H1 (cell line): ENCODE data around the gene TMEM238. TPM values are rescaled to one million over a fixed set of nuclear protein-coding genes. Genes with fewer than 3 reads are reported as not detected.
"Not testable (repeated sequence)": the region's sequence is repeated elsewhere in the genome, so short reads cannot be mapped to it uniquely, and the experiment has no call there.

Experiments
- CTCF ChIA-PET: fragments of 300-600 bp; sonication (Branson Sonifier 250); formaldehyde crosslinking; loops from one replicate; lab custom pipeline; 2021; ENCODE audit not compliant: partially characterized antibody; lab: Charles Lee
- POLR2A ChIA-PET: fragments of 300-600 bp; sonication (Branson Sonifier 250); formaldehyde crosslinking; loops from one replicate; lab custom pipeline; 2021; ENCODE audit warnings: inconsistent platforms; ENCODE audit not compliant: partially characterized antibody; lab: Charles Lee
- DNase-seq, 2 experiments: peaks; one replicate each; pipeline versions ENCODE4 v3.0.0 to v3.0.0-alpha.2; 2010 to 2022; ENCODE audit warnings: low spot score in 2 of 2, low read depth in 1 of 2, mixed read lengths in 1 of 2
- FAIRE-seq: peaks from 2 replicates; lab custom pipeline; 2011; peaks lifted over from hg19 to GRCh38; lab: Jason Lieb, UNC
- H2AFZ ChIP-seq: 2 replicates; pipeline ENCODE4 v1.8.1; 2012; ENCODE audit warnings: low read length, inconsistent platforms
- H2AK5ac ChIP-seq: 2 replicates; pipeline ENCODE4 v1.6.1; 2013; ENCODE audit warnings: low read depth, low read length
- H2BK120ac ChIP-seq: replicated peaks from 2 replicates; pipeline ENCODE3; 2013; ENCODE audit warnings: low read depth, low read length, inconsistent platforms
- H2BK12ac ChIP-seq: 2 replicates; pipeline ENCODE4 v1.6.1; 2013; ENCODE audit warnings: low read depth, low read length
- H2BK15ac ChIP-seq: 2 replicates; pipeline ENCODE4 v1.6.1; 2013; ENCODE audit warnings: low read length
- H2BK20ac ChIP-seq: 2 replicates; pipeline ENCODE4 v1.6.1; 2013; ENCODE audit warnings: low read length
- H2BK5ac ChIP-seq: 2 replicates; pipeline ENCODE4 v1.6.1; 2013; ENCODE audit warnings: low read depth, low read length
- H3K14ac ChIP-seq: 2 replicates; pipeline ENCODE4 v1.6.1; 2013; ENCODE audit warnings: inconsistent platforms; ENCODE audit not compliant: insufficient read length
- H3K18ac ChIP-seq: 2 replicates; pipeline ENCODE4 v1.6.1; 2013; ENCODE audit warnings: low read length; ENCODE audit errors: extremely low read depth
- H3K23ac ChIP-seq: 2 replicates; pipeline ENCODE4 v1.6.1; 2013; ENCODE audit warnings: inconsistent platforms; ENCODE audit not compliant: insufficient read length
- H3K23me2 ChIP-seq: 2 replicates; pipeline ENCODE4 v1.6.1; 2013; ENCODE audit warnings: low read depth, low read length
- H3K27ac ChIP-seq: 2 replicates; pipeline ENCODE4 v1.6.1; 2011; ENCODE audit warnings: low read depth, low read length, inconsistent platforms
- H3K27me3 ChIP-seq, 4 experiments: replicated peaks in 1 of 4; 1 replicate in 1 of 4; 2 replicates in 3 of 4; pipeline versions ENCODE4 v1.6.1 to v1.8.1; 2011 to 2013; ENCODE audit warnings: low read length in 3 of 4, mild to moderate bottlenecking in 3 of 4, inconsistent platforms in 2 of 4, mixed read lengths in 2 of 4, moderate library complexity in 1 of 4; ENCODE audit not compliant: control insufficient read depth in 3 of 4, insufficient read depth in 3 of 4; ENCODE audit errors: extremely low read depth in 1 of 4
- H3K36me3 ChIP-seq, 4 experiments: 2 replicates each; pipeline versions ENCODE4 v1.6.1 to v1.8.1; 2011 to 2013; ENCODE audit warnings: mild to moderate bottlenecking in 4 of 4, low read length in 3 of 4, moderate library complexity in 2 of 4, control low read depth in 1 of 4, inconsistent platforms in 1 of 4; ENCODE audit not compliant: insufficient read depth in 4 of 4, control insufficient read depth in 2 of 4
- H3K4ac ChIP-seq: replicated peaks from 2 replicates; pipeline ENCODE3; 2013; ENCODE audit warnings: low read length, low read depth, mixed read lengths, inconsistent platforms; ENCODE audit not compliant: insufficient read length
- H3K4me1 ChIP-seq, 4 experiments: replicated peaks in 1 of 4; 1 replicate in 1 of 4; 2 replicates in 3 of 4; pipeline versions ENCODE4 v1.6.1 to v1.8.1; 2011 to 2013; ENCODE audit warnings: low read length in 3 of 4, inconsistent platforms in 2 of 4, mixed read lengths in 1 of 4; ENCODE audit not compliant: insufficient read depth in 4 of 4, control insufficient read depth in 3 of 4
- H3K4me2 ChIP-seq, 2 experiments: 2 replicates each; pipeline versions ENCODE4 v1.6.1 to v1.8.1; 2011 to 2013; ENCODE audit warnings: low read depth in 2 of 2, low read length in 2 of 2, control low read depth in 1 of 2, inconsistent platforms in 1 of 2, mild to moderate bottlenecking in 1 of 2; ENCODE audit not compliant: insufficient read depth in 1 of 2
- H3K4me3 ChIP-seq, 4 experiments: fragments of 200-600, 300-600 bp in 1 of 4; sonication (generic), shearing (Covaris generic), sonication (Bioruptor Twin) in 1 of 4; 2 replicates each; pipeline versions ENCODE4 v1.5.1 to v1.8.1; 2011 to 2016; ENCODE audit warnings: low read length in 4 of 4, low read depth in 3 of 4, control low read depth in 2 of 4, inconsistent platforms in 2 of 4, mild to moderate bottlenecking in 2 of 4, mixed read lengths in 1 of 4, moderate library complexity in 1 of 4; ENCODE audit not compliant: insufficient read depth in 2 of 4; ENCODE audit errors: extremely low read depth in 1 of 4
- H3K56ac ChIP-seq: replicated peaks from 2 replicates; pipeline ENCODE3; 2013; ENCODE audit warnings: low read depth, mild to moderate bottlenecking, mixed read lengths, low read length, inconsistent platforms; ENCODE audit not compliant: insufficient read length
- H3K79me1 ChIP-seq: 2 replicates; pipeline ENCODE4 v1.6.1; 2013; ENCODE audit warnings: low read depth, low read length, control low read depth
- H3K79me2 ChIP-seq, 2 experiments: 2 replicates each; pipeline versions ENCODE4 v1.6.1 to v1.8.1; 2012 to 2013; ENCODE audit warnings: low read length in 2 of 2, mild to moderate bottlenecking in 2 of 2, inconsistent platforms in 1 of 2; ENCODE audit not compliant: insufficient read depth in 2 of 2, control insufficient read depth in 1 of 2
- H3K9ac ChIP-seq, 4 experiments: replicated peaks in 1 of 4; 1 replicate in 1 of 4; 2 replicates in 3 of 4; pipeline versions ENCODE4 v1.6.1 to v1.8.1; 2011 to 2013; ENCODE audit warnings: low read depth in 3 of 4, low read length in 3 of 4, control low read depth in 2 of 4, mild to moderate bottlenecking in 2 of 4, moderate library complexity in 2 of 4, inconsistent platforms in 1 of 4; ENCODE audit errors: extremely low read depth in 1 of 4
- H3K9me3 ChIP-seq, 2 experiments: 2 replicates each; pipeline versions ENCODE4 v1.6.1 to v1.8.1; 2012 to 2013; ENCODE audit warnings: mild to moderate bottlenecking in 2 of 2, moderate library complexity in 2 of 2, control low read depth in 1 of 2, inconsistent platforms in 1 of 2, low read depth in 1 of 2, low read length in 1 of 2, mixed read lengths in 1 of 2; ENCODE audit not compliant: insufficient read depth in 2 of 2
- H4K20me1 ChIP-seq, 2 experiments: replicated peaks in 1 of 2; 2 replicates each; pipeline versions ENCODE3 to v1.8.1; 2011 to 2013; ENCODE audit warnings: inconsistent platforms in 2 of 2, low read length in 2 of 2, mild to moderate bottlenecking in 1 of 2; ENCODE audit not compliant: insufficient read depth in 2 of 2, control insufficient read depth in 1 of 2
- H4K5ac ChIP-seq: 2 replicates; pipeline ENCODE4 v1.6.1; 2013; ENCODE audit warnings: low read length, low read depth, mixed read lengths, inconsistent platforms; ENCODE audit not compliant: insufficient read length
- H4K8ac ChIP-seq: 2 replicates; pipeline ENCODE4 v1.8.0; 2013; ENCODE audit warnings: mild to moderate bottlenecking, moderate library complexity, low read length, inconsistent platforms; ENCODE audit not compliant: insufficient read depth; ENCODE audit errors: extremely low read depth
- H4K91ac ChIP-seq: replicated peaks from 2 replicates; pipeline ENCODE3; 2013; ENCODE audit warnings: low read length, mixed read lengths, inconsistent platforms; ENCODE audit not compliant: insufficient read length
- PHF8 ChIP-seq: fragments of 200-600 bp; sonication (generic); conservative IDR thresholded peaks from 2 replicates; pipeline ENCODE4 v1.7.1; 2012; ENCODE audit warnings: low read depth, mild to moderate bottlenecking, inconsistent platforms, low read length, moderate library complexity
- POLR2A ChIP-seq, 2 experiments: IDR thresholded peaks; 1 replicate in 1 of 2; 2 replicates in 1 of 2; pipeline ENCODE4 v1.6.1; 2011; ENCODE audit warnings: low read depth in 2 of 2, low read length in 2 of 2, mild to moderate bottlenecking in 2 of 2; ENCODE audit errors: control extremely low read depth in 1 of 2
- SIN3A ChIP-seq, 2 experiments: IDR thresholded peaks in 1 of 2; conservative IDR thresholded peaks in 1 of 2; 2 replicates each; pipeline ENCODE4 v1.6.1; 2011 to 2012; ENCODE audit warnings: low read length in 2 of 2, improper control_type of control experiment in 1 of 2, low read depth in 1 of 2, mild to moderate bottlenecking in 1 of 2
- TAF1 ChIP-seq: IDR thresholded peaks from 2 replicates; pipeline ENCODE4 v1.6.1; 2011; ENCODE audit warnings: mild to moderate bottlenecking, low read depth, low read length
- TAF7 ChIP-seq: optimal IDR thresholded peaks from 2 replicates; pipeline ENCODE3; 2011; ENCODE audit warnings: low read depth, mild to moderate bottlenecking, inconsistent platforms, low read length, moderate library complexity, borderline replicate concordance
- WGBS, 2 experiments: shearing (Covaris generic) in 1 of 2; methylation state at CpG; one replicate each; pipeline versions ENCODE4 v1.1.6 to v1.1.7; 2013 to 2015; ENCODE audit warnings: low lambda C conversion rate in 2 of 2, mixed read lengths in 2 of 2, inconsistent platforms in 1 of 2, low coverage in 1 of 2, missing lambda C conversion rate in 1 of 2; ENCODE audit not compliant: insufficient replicate concordance in 2 of 2, insufficient coverage in 1 of 2, insufficient read length in 1 of 2; ENCODE audit errors: extremely low coverage in 1 of 2, missing lambda C conversion rate in 1 of 2; 5-methylcytosine and 5-hydroxymethylcytosine counted together
- polyA plus RNA-seq, 7 experiments: library from polyadenylated mRNA; depleted of rRNA in 3 of 7; stranded (reverse) in 5 of 7; unstranded in 2 of 7; fragments of >200 nt in 5 of 7; fragments of 200-250 nt in 2 of 7; gene quantifications; 1 replicate in 5 of 7; 2 replicates in 1 of 7; 4 replicates in 1 of 7; pipeline versions ENCODE4 v1.2.1 to v1.2.3, GENCODE V29; 2011 to 2013; ENCODE audit warnings: missing spikeins in 2 of 7, mixed read lengths in 2 of 7
- total RNA-seq: library from RNA; stranded (reverse); fragmentation: NEBNext Ultra II Directional; extraction: Animal tissue kit (Norgen Biotek cat#: 25700); gene quantifications from 2 replicates; pipeline ENCODE4 v1.2.1, GENCODE V29; 2021

Gene TMEM238
- total and polyA plus RNA-seq, 2 of the 8 experiments (the other 6 are each of a cell fraction or from before 2014, with no cell fraction given) = 0.53 to 3.8 TPM

- H3K56ac ChIP-seq = peak within 1 kb of the TSS; percentile 62
- peaks cover 28 to 29% of the 10 kb centered on the region in 2 experiments for H4K20me1 ChIP-seq
- peak within 1 kb of the TSS; percentile 64 for H2BK12ac ChIP-seq
- H3K4me1 ChIP-seq = peaks cover 0 to 20% (median 13%) of the 10 kb centered on the region in 4 experiments; a peak in 6 of 7 replicates
- peak within 1 kb of the TSS; percentile 64 to 98 (median 80) for H3K4me3 ChIP-seq
- H3K18ac ChIP-seq = peak within 1 kb of the TSS; percentile 99
- H2BK5ac ChIP-seq = peak within 1 kb of the TSS; percentile 97
- H4K8ac ChIP-seq = peak within 1 kb of the TSS; percentile 97
- H3K14ac ChIP-seq, DNase-seq, FAIRE-seq, H3K27me3 ChIP-seq, H3K9me3 ChIP-seq, H3K23ac ChIP-seq: not testable (repeated sequence)
- peak within 1 kb of the TSS; percentile 93 for H2BK120ac ChIP-seq
- peak within 1 kb of the TSS; percentile 75; the same call in 1 of the 2 replicates for H2AFZ ChIP-seq
- H4K91ac ChIP-seq = peak within 1 kb of the TSS; percentile 100
- peak within 1 kb of the TSS; percentile 98 for H4K5ac ChIP-seq
- peak within 1 kb of the TSS; percentile 88 to 99 for H3K4me2 ChIP-seq
- peaks cover 17 to 43% (median 33%) of the 10 kb centered on the region in 4 experiments for H3K36me3 ChIP-seq
- whole genome bisulfite sequencing, 2 experiments = 3% methylated on average over 6 of the region's 36 CpGs; no CpG with 5 or more reads in 1 of the 2 experiments
- peak within 1 kb of the TSS; percentile 78 to 86 (median 84) for H3K9ac ChIP-seq
- H3K79me1 ChIP-seq = peaks cover 15% of the 10 kb centered on the region
- peak within 1 kb of the TSS; percentile 94 for H3K4ac ChIP-seq
- peak within 1 kb of the TSS; percentile 92; the same call in 1 of the 2 replicates for H2BK20ac ChIP-seq
- H3K27ac ChIP-seq = peak within 1 kb of the TSS; percentile 94
- peaks cover 12 to 33% of the 10 kb centered on the region in 2 experiments for H3K79me2 ChIP-seq
- POLR2A ChIA-PET = interaction anchor here (0.6 to 34.6 kb wide), 74 partner anchors 5 to 331 kb away, joined by 3 to 874 read pairs (median 5); partner anchors contain the start of genes C19orf85, DNAAF3, EPS8L1 and FIZ1
- H2BK15ac ChIP-seq = peak within 1 kb of the TSS; percentile 97
- TF ChIP-seq TAF7 (peak; percentile 97), POLR2A (IDR thresholded peaks at IDR 0.05; ENCODE audit: control extremely low read depth in 1 of 2, low read depth in 2 of 2, low read length in 2 of 2) (peak in 1 of 2 experiments; percentile 96; a peak in 1 of 3 replicates), TAF1 (peak; percentile 99; the same call in 1 of the 2 replicates), PHF8 (peak; percentile 86), SIN3A (conservative IDR thresholded peaks at IDR 0.05 in 1 of 2, IDR thresholded peaks at IDR 0.05 in 1 of 2; ENCODE audit: low read depth in 1 of 2, low read length in 2 of 2) (0 out of 4 replicates have a peak, but pooled peaks of 1 of the 2 experiments have one; percentile 29)
- H3K23me2 ChIP-seq = peaks cover 13% of the 10 kb centered on the region
- CTCF ChIA-PET = interaction anchor here (2.2 kb wide), 1 partner anchor 23 kb away, joined by 8 read pairs; the partner anchor contains the start of gene TMEM238
- H2AK5ac ChIP-seq = peak within 1 kb of the TSS; percentile 95
Measured at GRCh38 chr19:55407550-55407799, 23.4 kb upstream of the TMEM238 start, which contains the start of gene UBE2S. Gene UBE2S, minus strand, starts transcription at chr19:55407788. Its CDS starts 199 bp downstream, at chr19:55407589.
